Activated CD4-positive, alpha-beta memory T cell treated with anti-CD3 and anti-CD28 coated beads for 36 hours (primary cell): ENCODE data around the gene DNASE2B. TPM values are rescaled to one million over a fixed set of nuclear protein-coding genes. Genes with fewer than 3 reads are reported as not detected.

Experiments
- CTCF ChIA-PET: fragments of 350-600 bp; sonication (Branson Sonifier 250); formaldehyde crosslinking; loops from one replicate; lab custom pipeline; 2021; ENCODE audit warnings: antibody characterized with exemption, inconsistent platforms; lab: Charles Lee
- POLR2A ChIA-PET: fragments of 350-600 bp; sonication (Branson Sonifier 250); formaldehyde crosslinking; loops from one replicate; lab custom pipeline; 2021; ENCODE audit warnings: antibody characterized with exemption; lab: Charles Lee
- DNase-seq: peaks from one replicate; pipeline ENCODE4 v3.0.0-alpha.2; 2020
- H3K27ac Mint-ChIP-seq: one replicate; pipeline ENCODE4 v1.8.0; 2021; ENCODE audit warnings: mixed read lengths
- H3K27me3 Mint-ChIP-seq: one replicate; pipeline ENCODE4 v1.8.0; 2021; ENCODE audit warnings: mixed read lengths
- H3K36me3 Mint-ChIP-seq: one replicate; pipeline ENCODE4 v1.8.0; 2021; ENCODE audit warnings: mixed read lengths
- H3K4me1 Mint-ChIP-seq: one replicate; pipeline ENCODE4 v1.8.0; 2021; ENCODE audit warnings: low read depth, mixed read lengths
- H3K4me3 Mint-ChIP-seq: one replicate; pipeline ENCODE4 v1.8.0; 2021; ENCODE audit warnings: mild to moderate bottlenecking, mixed read lengths
- H3K9me3 Mint-ChIP-seq: one replicate; pipeline ENCODE4 v1.8.0; 2021; ENCODE audit warnings: mixed read lengths
- intact Hi-C: fragments of 100-400 bp; cut with micrococcal nuclease; formaldehyde crosslinking; loops from one replicate; pipeline ENCODE4 v1.15.1; 2023
- total RNA-seq, 2 experiments: library from RNA; stranded (reverse); gene quantifications; one replicate each; pipeline ENCODE4 v1.2.3, GENCODE V29; 2021

Gene DNASE2B
- total RNA-seq, 2 experiments from 2014 or later: not detected

GRCh38 chr1:84377480-84378095 lies 20.7 kb upstream of the DNASE2B start:
- ChIA-PET POLR2A (no interaction called here), CTCF (no interaction called here)
- DNase-seq: no peak
- H3K27me3 Mint-ChIP-seq: no peaks in the 10 kb centered on the region
- intact Hi-C loops: no loop called here
- no peaks in the 10 kb centered on the region for H3K9me3 Mint-ChIP-seq
- no peak overlapping the region for H3K27ac Mint-ChIP-seq
- H3K4me3 Mint-ChIP-seq: no peak overlapping the region
- no peaks in the 10 kb centered on the region for H3K4me1 Mint-ChIP-seq
- no peaks in the 10 kb centered on the region for H3K36me3 Mint-ChIP-seq

DNA sequence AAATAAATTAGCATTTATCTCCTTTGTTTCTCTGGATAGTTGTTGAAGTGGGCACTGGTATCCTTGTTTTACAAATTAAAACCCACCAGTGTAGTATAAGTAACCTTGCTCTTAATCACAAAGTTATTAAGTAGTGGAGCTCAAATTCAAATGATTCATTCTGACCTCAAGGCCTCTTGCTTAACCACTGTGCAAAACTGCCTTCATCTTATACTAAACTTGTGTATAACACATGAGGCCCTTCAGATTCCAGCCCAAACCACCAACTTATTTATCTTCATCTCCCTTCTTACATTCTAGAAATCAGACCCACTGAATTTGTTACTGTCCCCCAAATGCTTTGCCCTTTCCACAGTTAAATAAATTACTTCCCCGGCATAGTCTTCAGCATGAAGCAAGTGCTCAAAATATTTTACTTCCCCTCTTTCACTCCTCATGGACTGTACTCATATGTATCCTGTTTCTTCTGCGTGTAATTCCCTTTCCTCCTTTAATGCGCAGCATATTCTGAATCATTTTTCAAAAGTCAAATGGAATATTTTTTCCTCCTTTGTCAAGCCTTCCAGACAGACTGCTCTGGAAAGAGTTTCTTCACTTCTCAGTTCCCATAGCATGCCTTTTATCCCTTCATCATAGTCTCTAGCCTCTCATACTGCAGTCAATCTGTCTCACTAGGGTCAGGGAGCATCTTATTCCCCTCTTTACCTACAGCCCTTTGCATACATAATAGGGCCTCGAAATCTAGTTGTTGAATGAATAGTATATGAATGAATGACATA lies 19.0 kb upstream of the DNASE2B start:
- no peaks in the 10 kb centered on the region for H3K9me3 Mint-ChIP-seq
- POLR2A ChIA-PET: no interaction called here
- DNase-seq: no peak
- H3K27ac Mint-ChIP-seq: no peak overlapping the region
- H3K27me3 Mint-ChIP-seq: no peaks in the 10 kb centered on the region
- CTCF ChIA-PET: no interaction called here
- H3K4me3 Mint-ChIP-seq: no peak overlapping the region
- H3K4me1 Mint-ChIP-seq: no peaks in the 10 kb centered on the region
- intact Hi-C loops: no loop called here
- H3K36me3 Mint-ChIP-seq: no peaks in the 10 kb centered on the region

DNA sequence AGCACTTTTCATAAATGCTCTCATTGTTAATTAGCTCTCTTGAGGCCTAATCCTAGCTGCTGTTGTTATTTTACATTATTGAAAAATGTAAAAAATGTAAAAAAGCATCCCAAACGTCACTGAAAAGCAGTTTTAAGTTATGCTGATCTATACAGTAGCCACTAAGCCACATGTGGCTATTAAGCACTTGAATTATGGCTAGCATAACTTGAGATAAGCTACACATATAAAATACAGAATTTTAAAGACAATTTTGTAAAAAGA lies 18.4 kb upstream of the DNASE2B start:
- Mint-ChIP-seq H3K27ac (no peak overlapping the region), H3K36me3 (no peaks in the 10 kb centered on the region), H3K4me3 (no peak overlapping the region), H3K27me3 (no peaks in the 10 kb centered on the region), H3K9me3 (no peaks in the 10 kb centered on the region), H3K4me1 (no peaks in the 10 kb centered on the region)
- POLR2A ChIA-PET: no interaction called here
- no peak for DNase-seq
- intact Hi-C loops: no loop called here
- CTCF ChIA-PET: interaction anchor here (0.6 kb wide), 1 partner anchor 73 kb away, joined by 3 read pairs; no protein-coding TSS in a partner anchor

DNA sequence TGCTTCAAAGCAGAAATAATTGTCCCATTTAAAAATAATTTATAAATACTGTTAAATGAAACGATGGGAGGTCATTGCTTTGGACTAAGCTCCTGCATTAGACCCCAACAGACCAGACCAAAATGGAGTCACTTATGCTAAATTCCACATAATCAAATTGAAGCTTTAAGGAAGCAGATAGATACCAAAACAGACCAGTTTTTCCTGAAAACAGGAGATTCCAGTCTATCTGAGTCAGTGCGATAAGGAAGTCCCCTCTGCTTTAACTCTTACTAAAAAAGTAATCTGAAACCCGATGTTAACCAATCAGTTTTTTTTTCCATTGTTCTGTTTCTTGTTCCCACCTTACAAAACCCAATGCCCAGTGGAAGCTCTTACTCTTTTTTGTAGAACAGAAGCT lies 16.2 kb upstream of the DNASE2B start:
- H3K36me3 Mint-ChIP-seq: no peaks in the 10 kb centered on the region
- H3K27me3 Mint-ChIP-seq: no peaks in the 10 kb centered on the region
- ChIA-PET POLR2A (no interaction called here), CTCF (interaction anchor here (1.3 kb wide), 1 partner anchor 372 kb away, joined by 4 read pairs; no protein-coding TSS in a partner anchor)
- intact Hi-C loops: no loop called here
- H3K4me3 Mint-ChIP-seq: no peak overlapping the region
- H3K9me3 Mint-ChIP-seq: no peaks in the 10 kb centered on the region
- no peak for DNase-seq
- H3K27ac Mint-ChIP-seq: no peak overlapping the region
- H3K4me1 Mint-ChIP-seq: no peaks in the 10 kb centered on the region

- no peak for DNase-seq
- H3K4me3 Mint-ChIP-seq: no peak overlapping the region
- no peaks in the 10 kb centered on the region for H3K27me3 Mint-ChIP-seq
- no peaks in the 10 kb centered on the region for H3K9me3 Mint-ChIP-seq
- POLR2A ChIA-PET: no interaction called here
- H3K4me1 Mint-ChIP-seq: no peaks in the 10 kb centered on the region
- H3K36me3 Mint-ChIP-seq: no peaks in the 10 kb centered on the region
- intact Hi-C loops: no loop called here
- CTCF ChIA-PET: no interaction called here
- H3K27ac Mint-ChIP-seq: no peak overlapping the region
Measured at GRCh38 chr1:84385347-84385746, 12.9 kb upstream of the DNASE2B start.

DNA sequence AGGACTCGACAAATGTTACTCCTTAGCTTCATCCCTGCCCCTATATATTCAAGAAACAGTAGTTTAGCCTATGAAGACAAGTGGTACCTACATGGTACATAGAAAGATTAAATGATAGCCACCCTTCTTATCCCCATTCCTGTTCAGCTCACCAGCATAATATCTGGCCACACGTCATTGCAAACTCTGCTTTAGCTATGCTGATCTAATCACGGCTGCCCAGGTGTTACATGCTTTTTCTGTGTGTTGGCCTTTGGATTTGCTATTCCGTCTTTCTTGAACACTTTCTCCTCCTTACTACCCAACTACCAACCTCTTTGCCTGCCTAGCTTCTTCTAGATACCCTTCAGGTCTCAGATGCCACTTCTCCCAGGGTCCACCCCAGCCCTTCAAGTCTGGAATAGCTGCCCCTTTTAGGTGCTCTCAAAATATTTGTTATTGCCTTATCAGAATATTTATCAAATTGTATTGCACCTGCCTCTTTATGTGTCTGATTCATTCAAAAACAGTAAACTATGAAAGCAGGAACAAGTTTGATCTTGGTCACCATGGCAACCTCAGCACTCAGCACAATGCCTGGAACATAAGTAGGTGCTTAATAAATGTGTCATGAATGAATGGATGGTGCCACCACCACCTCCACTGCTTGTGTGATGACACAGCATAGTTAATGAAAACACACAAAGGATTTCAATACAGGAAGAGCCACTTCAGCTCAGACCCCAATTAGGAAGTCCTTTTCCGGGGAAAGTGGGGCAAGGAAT lies 11.4 kb upstream of the DNASE2B start:
- CTCF ChIA-PET: no interaction called here

GRCh38 chr1:84387480-84388163 lies 10.7 kb upstream of the DNASE2B start:
- DNase-seq: no peak
- Mint-ChIP-seq H3K4me3 (no peak overlapping the region), H3K4me1 (no peaks in the 10 kb centered on the region), H3K27me3 (no peaks in the 10 kb centered on the region), H3K36me3 (no peaks in the 10 kb centered on the region), H3K27ac (no peak overlapping the region), H3K9me3 (no peaks in the 10 kb centered on the region)
- POLR2A ChIA-PET: no interaction called here
- intact Hi-C loops: no loop called here
- CTCF ChIA-PET: no interaction called here

More for the DNA sequence above, 11.4 kb upstream of the DNASE2B start:
- intact Hi-C loops: no loop called here
- Mint-ChIP-seq H3K4me1 (no peaks in the 10 kb centered on the region), H3K4me3 (no peak overlapping the region), H3K36me3 (no peaks in the 10 kb centered on the region), H3K9me3 (no peaks in the 10 kb centered on the region), H3K27ac (no peak overlapping the region), H3K27me3 (no peaks in the 10 kb centered on the region)
- DNase-seq: no peak
- POLR2A ChIA-PET: no interaction called here

DNA sequence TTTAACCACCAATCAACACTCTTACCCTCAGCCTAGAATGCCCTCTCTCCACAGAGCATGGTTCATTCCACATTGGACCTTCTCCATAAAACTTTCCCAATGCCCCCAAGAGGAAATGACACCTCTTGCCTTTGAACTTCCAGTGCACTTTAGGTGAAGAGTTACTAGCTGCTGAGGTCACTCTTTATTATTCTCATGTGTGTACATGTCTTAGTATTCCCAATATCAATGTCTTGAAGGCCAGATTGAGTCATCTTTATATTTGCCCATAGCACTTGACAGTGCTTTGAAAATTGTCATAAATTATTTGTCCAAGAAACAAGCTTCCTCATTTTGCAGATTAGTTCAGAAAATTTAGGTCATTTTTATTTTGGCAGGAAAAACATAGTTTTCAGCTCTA lies 8.1 kb upstream of the DNASE2B start:
- intact Hi-C loops: no loop called here

GRCh38 chr1:84401156-84401555 lies 2.9 kb downstream of the DNASE2B start:
- CTCF ChIA-PET: no interaction called here
- H3K4me1 Mint-ChIP-seq: no peaks in the 10 kb centered on the region
- no peak for DNase-seq
- intact Hi-C loops: no loop called here
- POLR2A ChIA-PET: no interaction called here
- no peaks in the 10 kb centered on the region for H3K27me3 Mint-ChIP-seq
- no peak overlapping the region for H3K27ac Mint-ChIP-seq
- H3K4me3 Mint-ChIP-seq: no peak overlapping the region
- no peaks in the 10 kb centered on the region for H3K9me3 Mint-ChIP-seq
- no peaks in the 10 kb centered on the region for H3K36me3 Mint-ChIP-seq

More for the DNA sequence above, 8.1 kb upstream of the DNASE2B start:
- ChIA-PET POLR2A (no interaction called here), CTCF (no interaction called here)
- Mint-ChIP-seq H3K27me3 (no peaks in the 10 kb centered on the region), H3K9me3 (no peaks in the 10 kb centered on the region), H3K4me3 (no peak overlapping the region), H3K4me1 (no peaks in the 10 kb centered on the region), H3K36me3 (no peaks in the 10 kb centered on the region), H3K27ac (no peak overlapping the region)
- DNase-seq: no peak

- POLR2A ChIA-PET: no interaction called here
- Mint-ChIP-seq H3K9me3 (no peaks in the 10 kb centered on the region), H3K4me3 (no peak overlapping the region), H3K4me1 (no peaks in the 10 kb centered on the region), H3K27ac (no peak overlapping the region), H3K36me3 (no peaks in the 10 kb centered on the region), H3K27me3 (no peaks in the 10 kb centered on the region)
- CTCF ChIA-PET: no interaction called here
- intact Hi-C loops: no loop called here
- DNase-seq: no peak
Measured at GRCh38 chr1:84402060-84402459, 3.8 kb downstream of the DNASE2B start.

GRCh38 chr1:84402501-84402900 lies 4.2 kb downstream of the DNASE2B start:
- ChIA-PET POLR2A (no interaction called here), CTCF (no interaction called here)
- Mint-ChIP-seq H3K27ac (no peak overlapping the region), H3K4me1 (no peaks in the 10 kb centered on the region), H3K36me3 (no peaks in the 10 kb centered on the region), H3K27me3 (no peaks in the 10 kb centered on the region), H3K4me3 (no peak overlapping the region), H3K9me3 (no peaks in the 10 kb centered on the region)
- intact Hi-C loops: no loop called here
- no peak for DNase-seq

DNA sequence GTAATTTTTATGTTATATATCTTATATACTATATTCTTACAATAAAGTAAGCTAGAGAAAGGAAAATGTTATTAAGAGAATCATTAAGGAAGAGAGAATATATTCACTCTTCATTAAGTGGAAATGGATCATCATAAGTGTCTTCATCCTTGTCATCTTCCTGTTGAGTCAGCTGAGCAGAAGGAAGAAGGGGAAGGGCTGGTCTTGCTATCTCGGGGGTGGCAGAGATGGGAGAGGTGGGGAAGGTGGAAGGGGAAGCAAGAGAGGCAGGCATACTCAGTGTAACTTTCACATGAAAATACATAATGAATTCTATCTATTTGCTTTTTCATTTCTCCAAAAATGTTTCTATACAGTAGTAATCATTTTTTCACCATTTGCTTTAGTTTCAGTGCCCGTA lies 5.1 kb downstream of the DNASE2B start:
- H3K27me3 Mint-ChIP-seq: no peaks in the 10 kb centered on the region
- H3K36me3 Mint-ChIP-seq: no peaks in the 10 kb centered on the region
- H3K9me3 Mint-ChIP-seq: no peaks in the 10 kb centered on the region
- POLR2A ChIA-PET: no interaction called here
- no peak overlapping the region for H3K27ac Mint-ChIP-seq
- DNase-seq: no peak
- no peak overlapping the region for H3K4me3 Mint-ChIP-seq
- CTCF ChIA-PET: no interaction called here
- H3K4me1 Mint-ChIP-seq: no peaks in the 10 kb centered on the region
- intact Hi-C loops: no loop called here
